HepG2 (cell line): ENCODE data around the gene FUT3. TPM values are rescaled to one million over a fixed set of nuclear protein-coding genes. Genes with fewer than 3 reads are reported as not detected.

Source experiments
- ASH2L ChIP-seq: fragments of 300-600, 200-600 bp; sonication (generic); IDR thresholded peaks from 2 replicates; pipeline ENCODE4 v1.7.0; 2017; ENCODE audit warnings: low read depth, mild to moderate bottlenecking, moderate library complexity, mixed read lengths, low read length; ENCODE audit not compliant: insufficient read length
- BHLHE40 ChIP-seq: IDR thresholded peaks from 2 replicates; pipeline ENCODE4 v1.6.1; 2011; ENCODE audit warnings: low read length, improper control_type of control experiment
- FOSL1 ChIP-seq: sonication (generic); formaldehyde crosslinking; IDR thresholded peaks from 2 replicates; pipeline ENCODE4 v1.9.0; 2021; ENCODE audit warnings: missing genetic modification reagents, borderline replicate concordance
- HDAC1 ChIP-seq: sonication (generic); formaldehyde crosslinking; IDR thresholded peaks from 2 replicates; pipeline ENCODE4 v1.5.1; 2020; ENCODE audit warnings: mild to moderate bottlenecking, missing genetic modification reagents
- HHEX ChIP-seq: IDR thresholded peaks from 2 replicates; pipeline ENCODE4 v1.6.1; 2016; ENCODE audit warnings: control low read depth
- JUN ChIP-seq: sonication (generic); formaldehyde crosslinking; IDR thresholded peaks from 2 replicates; pipeline ENCODE4 v1.4.0; 2020; ENCODE audit warnings: mild to moderate bottlenecking, missing genetic modification reagents
- KMT2A ChIP-seq: sonication (generic); formaldehyde crosslinking; IDR thresholded peaks from 2 replicates; pipeline ENCODE4 v1.4.0; 2020; ENCODE audit warnings: missing genetic modification reagents
- NFYB ChIP-seq: sonication (generic); formaldehyde crosslinking; IDR thresholded peaks from 2 replicates; pipeline ENCODE4 v1.4.0; 2020; ENCODE audit warnings: missing genetic modification reagents
- THYN1 ChIP-seq: sonication (generic); formaldehyde crosslinking; IDR thresholded peaks from 2 replicates; pipeline ENCODE4 v1.8.1; 2023; ENCODE audit warnings: low read depth, mild to moderate bottlenecking, moderate library complexity, missing genetic modification reagents, borderline replicate concordance
- TRIM22 ChIP-seq: fragments of 450-650 bp; IDR thresholded peaks from 2 replicates; pipeline ENCODE4 v1.6.1; 2017
- UBTF ChIP-seq: sonication (generic); formaldehyde crosslinking; IDR thresholded peaks from 2 replicates; pipeline ENCODE4 v1.4.0; 2020; ENCODE audit warnings: mild to moderate bottlenecking, missing genetic modification reagents
- ZNF121 ChIP-seq: sonication (generic); formaldehyde crosslinking; IDR thresholded peaks from 2 replicates; pipeline ENCODE4 v1.5.0; 2020; ENCODE audit warnings: mild to moderate bottlenecking, missing genetic modification reagents
- ZNF276 ChIP-seq: sonication (generic); formaldehyde crosslinking; IDR thresholded peaks from 2 replicates; pipeline ENCODE4 v1.4.0; 2020; ENCODE audit warnings: mild to moderate bottlenecking, low read depth, missing genetic modification reagents
- ZNF280B ChIP-seq: sonication (generic); formaldehyde crosslinking; IDR thresholded peaks from 2 replicates; pipeline ENCODE4 v1.5.0; 2020; ENCODE audit warnings: missing genetic modification reagents, mild to moderate bottlenecking, borderline replicate concordance
- ZNF367 ChIP-seq: sonication (generic); formaldehyde crosslinking; IDR thresholded peaks from 2 replicates; pipeline ENCODE4 v1.4.0; 2020; ENCODE audit warnings: missing genetic modification reagents, borderline replicate concordance
- ZNF432 ChIP-seq: sonication (generic); formaldehyde crosslinking; IDR thresholded peaks from 2 replicates; pipeline ENCODE4 v1.5.0; 2020; ENCODE audit warnings: missing genetic modification reagents, mild to moderate bottlenecking, borderline replicate concordance
- ZNF530 ChIP-seq: sonication (generic); formaldehyde crosslinking; IDR thresholded peaks from 2 replicates; pipeline ENCODE4 v1.5.0; 2020; ENCODE audit warnings: low read depth, mild to moderate bottlenecking, missing genetic modification reagents
- ZNF605 ChIP-seq: sonication (generic); formaldehyde crosslinking; IDR thresholded peaks from 2 replicates; pipeline ENCODE4 v1.8.0; 2022; ENCODE audit warnings: mild to moderate bottlenecking, missing genetic modification reagents
- ZNF7 ChIP-seq: IDR thresholded peaks from 2 replicates; pipeline ENCODE4 v1.6.1; 2016; ENCODE audit warnings: missing biosample characterization, missing genetic modification reagents
- polyA plus RNA-seq, 8 experiments: library from polyadenylated mRNA; depleted of rRNA in 3 of 8; stranded (reverse) in 7 of 8; unstranded in 1 of 8; fragments of >200 nt; fragmentation: Illumina TruSeq in 4 of 8; extraction: Trizol in 4 of 8; gene quantifications; 2 replicates each; pipeline versions ENCODE4 v1.2.1 to v1.2.3, GENCODE V29; 2011 to 2016; ENCODE audit warnings: low read depth in 4 of 8, missing spikeins in 1 of 8, mixed read lengths in 1 of 8; ENCODE audit not compliant: insufficient read depth in 1 of 8
- total RNA-seq, 5 experiments: library from RNA; depleted of rRNA; stranded (reverse); fragments of >200 nt; fragmentation: Illumina TruSeq; extraction: Trizol; gene quantifications; 2 replicates each; pipeline ENCODE4 v1.2.3, GENCODE V29; 2016; ENCODE audit warnings: low read depth in 1 of 5
- TF ChIP-seq, protein P1 (sequence below): sonication (generic); formaldehyde crosslinking; IDR thresholded peaks from 2 replicates; pipeline ENCODE4 v1.5.0; 2020; ENCODE audit warnings: missing genetic modification reagents
- TF ChIP-seq, protein P2 (sequence below): sonication (generic); formaldehyde crosslinking; IDR thresholded peaks from 2 replicates; pipeline ENCODE4 v1.5.0; 2020; ENCODE audit warnings: missing genetic modification reagents

The FUT3 gene
- total and polyA plus RNA-seq, 2 of the 13 experiments (the other 11 are each of a cell fraction or from before 2014, with no cell fraction given), result 0.53 to 1.1 TPM

- no peak for TF ChIP-seq JUN (CRISPR knock-in tag)
- no peak for TF ChIP-seq ZNF432 (CRISPR knock-in tag)
- peak; percentile 59 for TF ChIP-seq UBTF (CRISPR knock-in tag)
- no peak for TF ChIP-seq NFYB (CRISPR knock-in tag)
- TF ChIP-seq ZNF605, result peak; percentile 30; the same call in 1 of the 2 replicates
- no peak for TF ChIP-seq THYN1 (CRISPR knock-in tag)
- TF ChIP-seq HDAC1 (CRISPR knock-in tag), result peak; percentile 41; the same call in 1 of the 2 replicates
- no peak for TF ChIP-seq ZNF280B (CRISPR knock-in tag)
- no peak for TF ChIP-seq HHEX
- no peak for TF ChIP-seq ZNF367
- TF ChIP-seq, protein P1, sequence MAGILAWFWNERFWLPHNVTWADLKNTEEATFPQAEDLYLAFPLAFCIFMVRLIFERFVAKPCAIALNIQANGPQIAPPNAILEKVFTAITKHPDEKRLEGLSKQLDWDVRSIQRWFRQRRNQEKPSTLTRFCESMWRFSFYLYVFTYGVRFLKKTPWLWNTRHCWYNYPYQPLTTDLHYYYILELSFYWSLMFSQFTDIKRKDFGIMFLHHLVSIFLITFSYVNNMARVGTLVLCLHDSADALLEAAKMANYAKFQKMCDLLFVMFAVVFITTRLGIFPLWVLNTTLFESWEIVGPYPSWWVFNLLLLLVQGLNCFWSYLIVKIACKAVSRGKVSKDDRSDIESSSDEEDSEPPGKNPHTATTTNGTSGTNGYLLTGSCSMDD, result no peak
- TF ChIP-seq ZNF530 (CRISPR knock-in tag), result no peak
- TF ChIP-seq BHLHE40, result no peak
- no peak for TF ChIP-seq ZNF7 (CRISPR knock-in tag)
- TF ChIP-seq KMT2A, result no peak
- TF ChIP-seq, protein P2, sequence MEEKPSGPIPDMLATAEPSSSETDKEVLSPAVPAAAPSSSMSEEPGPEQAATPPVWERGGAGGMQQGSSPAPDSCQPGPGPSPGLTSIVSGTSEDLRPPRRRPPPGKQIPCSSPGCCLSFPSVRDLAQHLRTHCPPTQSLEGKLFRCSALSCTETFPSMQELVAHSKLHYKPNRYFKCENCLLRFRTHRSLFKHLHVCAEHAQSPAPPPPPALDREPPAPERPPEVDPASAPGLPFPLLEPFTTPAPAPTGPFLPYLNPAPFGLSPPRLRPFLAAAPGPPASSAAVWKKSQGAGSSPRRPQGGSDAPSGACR, result 0 out of 2 replicates have a peak, but pooled peaks have one; percentile 10
- no peak for TF ChIP-seq ZNF121 (CRISPR knock-in tag)
- TF ChIP-seq TRIM22, result no peak
- no peak for TF ChIP-seq ZNF276 (CRISPR knock-in tag)
- TF ChIP-seq ASH2L, result no peak
- no peak for TF ChIP-seq FOSL1 (CRISPR knock-in tag)
These were observed 12.7 kb downstream of the FUT3 start (continued) for GRCh38 chr19:5838353-5839064.
